Bronchial epithelial cell (primary cell): ENCODE data around the gene COPB1. TPM values are rescaled to one million over a fixed set of nuclear protein-coding genes. Genes with fewer than 3 reads are reported as not detected.

Experiments
- DNase-seq: peaks from one replicate; pipeline ENCODE4 v3.0.0-alpha.2; 2010; ENCODE audit warnings: low read depth
- FAIRE-seq: peaks from 2 replicates; lab custom pipeline; 2011; peaks lifted over from hg19 to GRCh38; lab: Jason Lieb, UNC
- H3K27me3 ChIP-seq: 2 replicates; pipeline ENCODE4 v1.5.1; 2011; ENCODE audit warnings: low read length; ENCODE audit not compliant: control insufficient read depth, insufficient read depth
- H3K36me3 ChIP-seq: 2 replicates; pipeline ENCODE4 v1.5.1; 2011; ENCODE audit warnings: low read length; ENCODE audit not compliant: control insufficient read depth, insufficient read depth
- H3K4me3 ChIP-seq: 2 replicates; pipeline ENCODE4 v1.5.1; 2011; ENCODE audit warnings: mild to moderate bottlenecking, low read depth, low read length, control low read depth
- CTCF ChIP-seq: IDR thresholded peaks from 2 replicates; pipeline ENCODE4 v1.5.1; 2011; ENCODE audit warnings: mild to moderate bottlenecking, moderate library complexity, low read length, control low read depth, inconsistent platforms; ENCODE audit not compliant: insufficient read depth, severe bottlenecking
- total RNA-seq: library from RNA; depleted of rRNA; stranded (reverse); fragments of >200 nt; gene quantifications from 2 replicates; pipeline ENCODE4 v1.2.1, GENCODE V29; 2014

The COPB1 gene
- total RNA-seq, 1 donor from 2014 or later, result 192 TPM

- DNase-seq (peak; percentile 61), FAIRE-seq (no peak)
- peak; percentile 61 for TF ChIP-seq CTCF
- no peak overlapping the region for H3K4me3 ChIP-seq
- H3K36me3 ChIP-seq, result no peaks in the 10 kb centered on the region
- no peaks in the 10 kb centered on the region for H3K27me3 ChIP-seq
Measured at GRCh38 chr11:14418801-14419417, 80.7 kb downstream of the COPB1 start.

- Histone ChIP-seq H3K27me3 (no peaks in the 10 kb centered on the region), H3K36me3 (no peaks in the 10 kb centered on the region), H3K4me3 (no peak overlapping the region)
- DNase-seq (no peak), FAIRE-seq (no peak)
- TF ChIP-seq CTCF, result no peak
Measured at GRCh38 chr11:14417617-14418374, 81.8 kb downstream of the COPB1 start.

- Histone ChIP-seq H3K4me3 (no peak overlapping the region), H3K27me3 (no peaks in the 10 kb centered on the region), H3K36me3 (no peaks in the 10 kb centered on the region)
- FAIRE-seq, result no peak
- no peak for DNase-seq
- TF ChIP-seq CTCF, result no peak
Measured at GRCh38 chr11:14417186-14417585, 82.4 kb downstream of the COPB1 start.

- TF ChIP-seq CTCF, result peak; percentile 3
- peak; percentile 50 for DNase-seq
- no peaks in the 10 kb centered on the region for H3K27me3 ChIP-seq
- no peaks in the 10 kb centered on the region for H3K36me3 ChIP-seq
- FAIRE-seq, result no peak
- H3K4me3 ChIP-seq, result no peak overlapping the region
Measured at GRCh38 chr11:14414470-14415461, 84.8 kb downstream of the COPB1 start.

- peak; percentile 4 for TF ChIP-seq CTCF
- Histone ChIP-seq H3K4me3 (no peak overlapping the region), H3K27me3 (no peaks in the 10 kb centered on the region), H3K36me3 (no peaks in the 10 kb centered on the region)
- DNase-seq, result no peak
- no peak for FAIRE-seq
Measured at GRCh38 chr11:14413307-14414069, 86.1 kb downstream of the COPB1 start.
